HG03103 (cell line): ENCODE data around the gene SCGB2B2.
"Not testable (repeated sequence)": the region's sequence is repeated elsewhere in the genome, so short reads cannot be mapped to it uniquely, and the experiment has no call there.

Source experiments
- ATAC-seq: cut with Tn5 transposase; IDR thresholded peaks from one replicate; pipeline ENCODE4 v1.9.1; 2021; ENCODE audit warnings: low read depth; ENCODE audit not compliant: unreplicated experiment

The SCGB2B2 gene

DNA sequence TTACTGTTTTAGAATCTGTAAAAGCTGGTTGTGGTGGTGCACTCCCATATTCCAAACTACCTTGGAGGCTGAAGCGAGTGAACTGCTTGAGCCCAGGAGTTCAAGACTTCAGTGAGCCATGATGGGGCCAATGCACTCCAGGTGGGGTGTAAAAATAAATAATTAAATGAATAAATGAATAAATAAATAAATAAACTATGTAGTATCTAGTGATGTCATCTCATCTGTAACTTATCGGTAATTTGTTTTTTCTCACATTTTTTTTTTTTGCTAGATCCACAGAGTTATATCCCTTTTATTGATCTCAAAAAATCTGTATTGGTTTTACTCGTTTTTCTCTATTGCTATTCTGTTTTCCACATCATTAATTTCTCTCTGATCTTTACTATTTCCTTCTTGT is 5.0 kb downstream of the SCGB2B2 start:
- no peak for ATAC-seq

- no peak for ATAC-seq
Measured at GRCh38 chr19:34669305-34669704, 7.7 kb downstream of the SCGB2B2 start.

DNA sequence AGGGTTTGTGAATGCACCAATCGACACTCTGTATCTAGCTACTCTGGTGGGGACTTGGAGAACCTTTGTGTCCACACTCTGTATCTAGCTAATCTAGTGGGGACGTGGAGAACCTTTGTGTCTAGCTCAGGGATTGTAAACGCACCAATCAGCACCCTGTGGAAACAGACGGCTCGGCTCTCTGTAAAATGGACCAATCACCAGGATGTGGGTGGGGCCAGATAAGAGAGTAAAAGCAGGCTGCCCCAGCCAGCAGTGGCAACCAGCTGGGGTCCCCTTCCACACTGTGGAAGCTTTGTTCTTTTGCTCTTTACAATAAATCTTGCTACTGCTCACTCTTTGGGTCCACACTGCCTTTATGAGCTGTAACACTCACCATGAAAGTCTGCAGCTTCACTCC is 8.3 kb downstream of the SCGB2B2 start:
- ATAC-seq = not testable (repeated sequence)

GRCh38 chr19:34668077-34668689 is 8.8 kb downstream of the SCGB2B2 start:
- ATAC-seq = not testable (repeated sequence)

GRCh38 chr19:34667349-34668076 is 9.4 kb downstream of the SCGB2B2 start:
- ATAC-seq = no peak

GRCh38 chr19:34666958-34667265 is 10.0 kb downstream of the SCGB2B2 start:
- no peak for ATAC-seq

DNA sequence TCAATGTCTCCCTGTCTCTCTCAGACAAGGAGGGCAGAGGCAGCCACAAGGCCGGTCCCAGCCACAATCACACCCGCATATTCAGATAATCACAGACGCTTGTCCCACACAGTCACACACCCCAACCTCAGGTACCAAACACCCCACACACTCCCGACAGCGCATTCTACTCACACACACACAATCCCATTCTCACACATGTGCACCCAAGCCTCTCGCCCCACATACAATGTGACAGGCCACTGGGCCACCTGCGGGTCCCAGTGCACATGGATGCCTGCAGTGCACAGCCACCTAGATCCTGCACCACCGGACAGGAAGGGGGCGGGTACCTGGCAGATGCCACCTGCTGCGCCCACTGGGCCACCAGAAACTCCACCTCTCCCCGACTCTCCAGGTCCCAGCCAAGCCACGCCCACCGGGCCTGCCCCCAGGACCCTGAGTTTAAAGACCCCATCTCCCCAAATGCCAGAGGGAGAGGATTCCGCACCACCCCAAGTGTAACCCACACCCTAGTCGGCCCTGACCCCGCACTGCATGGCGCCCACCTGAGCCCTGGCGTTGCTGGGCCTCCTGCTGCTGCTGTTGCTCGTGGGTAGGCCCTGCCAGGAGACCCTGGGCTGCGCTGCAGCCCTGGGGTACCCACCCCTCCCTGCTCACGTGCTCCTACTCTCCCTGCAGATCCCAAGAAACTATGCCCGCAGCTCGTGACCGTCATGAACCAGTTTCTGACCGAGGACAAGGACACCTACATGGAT is 10.6 kb downstream of the SCGB2B2 start:
- no peak for ATAC-seq

GRCh38 chr19:34665275-34665674 is 11.7 kb downstream of the SCGB2B2 start:
- ATAC-seq = not testable (repeated sequence)

- ATAC-seq = no peak
Measured at GRCh38 chr19:34664870-34665269, 12.1 kb downstream of the SCGB2B2 start.

GRCh38 chr19:34664168-34664567 is 12.8 kb downstream of the SCGB2B2 start:
- no peak for ATAC-seq

GRCh38 chr19:34662919-34663318 is 14.0 kb downstream of the SCGB2B2 start:
- no peak for ATAC-seq

DNA sequence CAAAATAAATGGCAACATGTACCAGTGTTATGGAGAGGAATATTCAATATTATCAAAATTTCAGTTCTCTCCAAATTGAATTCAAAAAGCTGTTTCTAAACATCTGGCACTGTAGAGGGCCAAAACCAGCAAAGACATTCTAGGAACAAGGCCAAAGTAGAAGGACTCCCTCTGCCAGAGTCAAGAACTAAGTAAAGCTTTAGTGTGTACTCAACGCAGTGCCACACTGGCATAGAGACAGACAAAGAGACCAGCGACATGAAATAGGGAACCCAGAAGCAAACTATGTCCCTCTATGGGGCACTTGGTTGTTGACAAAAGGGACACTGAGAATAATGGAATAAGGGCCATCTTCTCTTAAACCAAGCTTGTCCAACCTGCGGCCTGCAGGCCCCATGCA is 15.6 kb downstream of the SCGB2B2 start:
- ATAC-seq = no peak

DNA sequence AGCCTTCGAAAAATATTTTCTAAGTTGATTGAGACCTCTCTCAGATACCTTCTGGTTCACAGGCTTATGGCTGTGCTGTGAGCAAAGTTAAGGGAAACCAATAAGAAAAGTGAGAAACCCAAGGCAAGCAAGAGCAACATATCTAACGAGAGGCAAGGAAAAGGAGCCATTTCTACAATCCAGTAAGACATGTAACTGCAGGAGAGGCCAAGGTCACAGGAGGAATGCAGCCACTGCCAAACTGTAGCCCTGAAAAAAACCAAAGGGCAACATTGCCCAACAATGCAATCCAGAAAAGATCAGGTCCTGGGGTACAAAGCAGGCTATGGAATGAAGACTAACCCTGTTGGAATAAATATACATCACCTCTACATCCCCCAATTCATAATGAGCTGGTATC is 21.3 kb downstream of the SCGB2B2 start:
- ATAC-seq = no peak

DNA sequence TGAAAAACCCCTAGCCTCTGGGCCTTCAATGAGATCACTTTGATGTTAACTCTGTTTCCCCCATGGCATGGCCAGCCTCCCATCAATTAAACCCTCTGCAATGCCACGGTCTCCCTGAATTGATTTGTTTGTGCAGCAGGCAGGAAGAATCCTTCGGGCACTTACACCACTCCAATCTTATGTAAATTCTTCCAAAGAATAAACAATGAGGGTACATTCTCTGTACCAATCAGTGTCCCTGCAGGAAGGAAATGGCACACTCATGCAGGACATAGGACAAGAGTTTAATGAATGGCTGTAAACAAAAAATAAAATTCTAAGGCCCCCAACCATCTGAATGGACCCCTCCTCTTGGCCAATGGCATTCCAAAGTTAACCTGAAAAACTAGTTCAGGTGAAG is 22.2 kb downstream of the SCGB2B2 start:
- ATAC-seq = no peak

GRCh38 chr19:34651747-34652146 is 25.2 kb downstream of the SCGB2B2 start:
- no peak for ATAC-seq

- ATAC-seq = no peak
Measured at GRCh38 chr19:34649886-34650543, 26.9 kb downstream of the SCGB2B2 start.

DNA sequence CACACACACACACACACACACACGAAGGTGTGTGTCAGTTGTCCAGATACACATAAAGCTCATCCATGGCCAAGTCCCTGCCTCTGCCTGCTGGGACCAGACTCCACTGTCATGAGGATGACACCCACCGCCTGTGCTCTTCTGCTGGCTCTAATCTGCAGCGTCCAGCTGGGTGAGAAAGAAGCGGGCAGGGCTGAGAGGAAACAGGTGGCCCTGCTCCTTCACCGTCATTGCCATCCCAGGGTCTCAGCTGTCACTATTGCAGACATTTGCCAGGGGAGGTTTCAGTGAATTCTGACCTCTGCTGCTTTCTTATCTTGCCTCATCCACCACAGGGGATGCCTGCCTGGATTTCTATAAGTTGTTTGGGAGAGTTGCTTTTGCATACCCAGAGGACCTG is 31.4 kb downstream of the SCGB2B2 start:
- ATAC-seq = no peak

GRCh38 chr19:34644991-34645461 is 31.9 kb downstream of the SCGB2B2 start:
- no peak for ATAC-seq

- ATAC-seq = no peak
Measured at GRCh38 chr19:34642241-34642640, 34.7 kb downstream of the SCGB2B2 start.

DNA sequence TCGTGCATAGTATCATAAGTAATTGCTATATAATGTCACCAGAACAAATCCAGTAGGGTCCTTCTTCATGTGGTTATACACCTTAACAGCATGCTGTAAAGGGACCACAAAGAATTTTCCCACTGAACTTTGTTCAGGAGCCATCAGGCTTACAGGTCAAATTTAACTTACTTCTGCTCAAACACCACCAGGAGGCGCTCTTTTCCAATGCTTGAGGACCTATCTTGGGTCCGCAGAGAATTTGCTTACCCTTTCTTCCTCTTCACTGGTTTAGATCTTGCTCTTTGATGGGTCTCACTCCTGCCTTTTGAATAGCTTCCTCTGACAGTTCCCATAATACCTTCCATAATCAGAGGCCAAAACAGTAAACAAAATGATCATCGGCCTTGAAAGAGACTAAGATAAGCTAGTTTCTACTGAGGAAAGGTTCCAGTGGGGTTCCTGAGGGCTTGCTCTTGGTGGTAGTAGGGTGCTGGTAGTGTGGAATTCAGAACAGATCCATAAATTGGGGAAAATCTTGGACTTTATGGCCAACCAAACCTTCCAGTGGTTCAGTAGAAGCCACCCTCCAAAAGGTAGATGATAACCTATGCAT is 37.4 kb downstream of the SCGB2B2 start:
- ATAC-seq = no peak

GRCh38 chr19:34633802-34634201 is 43.2 kb downstream of the SCGB2B2 start:
- no peak for ATAC-seq
